Sigmoid colon (tissue), 7 donors: ENCODE data around the gene CNDP1. TPM values are rescaled to one million over a fixed set of nuclear protein-coding genes. Genes with fewer than 3 reads are reported as not detected.
A peak's percentile ranks its signal among the peaks of the same experiment; 100 is the strongest.

Source experiments
- DNase-seq: peaks from one replicate; pipeline ENCODE4 v3.0.0-alpha.2; 2019
- H3K27ac ChIP-seq, 4 donors: fragments of 200-600 bp; sonication (generic); one replicate each; pipeline ENCODE4 v1.5.1; 2016 to 2019; ENCODE audit warnings: mild to moderate bottlenecking in 1 of 4
- H3K27me3 ChIP-seq, 3 donors: fragments of 200-600 bp; sonication (generic); one replicate each; pipeline ENCODE4 v1.5.1; 2019; ENCODE audit warnings: mild to moderate bottlenecking in 1 of 3
- H3K36me3 ChIP-seq, 4 donors: fragments of 200-600 bp; sonication (generic); one replicate each; pipeline ENCODE4 v1.5.1; 2016 to 2019
- H3K4me1 ChIP-seq, 4 donors: fragments of 200-600 bp; sonication (generic); one replicate each; pipeline ENCODE4 v1.5.1; 2017 to 2019
- H3K4me3 ChIP-seq, 4 donors: fragments of 200-600 bp; sonication (generic); one replicate each; pipeline ENCODE4 v1.5.1; 2017 to 2019; ENCODE audit warnings: mild to moderate bottlenecking in 2 of 4, moderate library complexity in 1 of 4
- H3K9me3 ChIP-seq, 4 donors: fragments of 200-600 bp in 3 of 4; sonication (generic) in 3 of 4; one replicate each; pipeline versions ENCODE4 v1.5.1 to v1.6.1; 2013 to 2019
- EP300 ChIP-seq, 4 donors: sonication (generic); formaldehyde crosslinking; IDR thresholded peaks; one replicate each; pipeline ENCODE4 v1.6.1; 2017; ENCODE audit warnings: antibody characterized with exemption in 4 of 4
- POLR2A ChIP-seq, 2 donors: fragments of 450-650 bp; IDR thresholded peaks; one replicate each; pipeline ENCODE4 v1.6.1; 2016; ENCODE audit warnings: antibody characterized with exemption in 2 of 2, mild to moderate bottlenecking in 2 of 2, moderate library complexity in 2 of 2
- POLR2AphosphoS5 ChIP-seq, 4 donors: sonication (generic); formaldehyde crosslinking; IDR thresholded peaks; one replicate each; pipeline ENCODE4 v1.6.1; 2017; ENCODE audit warnings: antibody characterized with exemption in 4 of 4
- WGBS, 2 donors: extraction: QIAGEN DNeasy Blood & Tissue Kit; methylation state at CpG; one replicate each; pipeline ENCODE4 v1.1.7; 2013; 5-methylcytosine and 5-hydroxymethylcytosine counted together
- intact Hi-C: fragments of 100-400 bp; cut with DNase I; formaldehyde crosslinking; loops from one replicate; pipeline ENCODE4 v1.15.1; 2023
- polyA plus RNA-seq, 3 donors: library from polyadenylated mRNA; stranded (reverse); fragments of 200-250 nt; gene quantifications; one replicate each; pipeline ENCODE4 v1.2.3, GENCODE V29; 2013
- total RNA-seq, 4 donors: library from RNA; depleted of rRNA; stranded (reverse); fragments of >200 nt; gene quantifications; one replicate each; pipeline ENCODE4 v1.1.0, GENCODE V29; 2016
- TF ChIP-seq, protein P1 (sequence below), 4 experiments: fragments of 450-650 bp in 3 of 4; fragments of 200-600 bp in 1 of 4; IDR thresholded peaks; one replicate each; pipeline ENCODE4 v1.5.1; 2016 to 2019; ENCODE audit warnings: antibody characterized with exemption in 4 of 4, mild to moderate bottlenecking in 3 of 4, moderate library complexity in 2 of 4
- donor health status: healthy with polysubstance abuse.
- donor health status: Bipolar disorder and iron deficiency.
- donor health status: healthy.

The CNDP1 gene
- total and polyA plus RNA-seq, 7 donors, result 0.10 to 0.60 TPM; not detected in 5

DNA sequence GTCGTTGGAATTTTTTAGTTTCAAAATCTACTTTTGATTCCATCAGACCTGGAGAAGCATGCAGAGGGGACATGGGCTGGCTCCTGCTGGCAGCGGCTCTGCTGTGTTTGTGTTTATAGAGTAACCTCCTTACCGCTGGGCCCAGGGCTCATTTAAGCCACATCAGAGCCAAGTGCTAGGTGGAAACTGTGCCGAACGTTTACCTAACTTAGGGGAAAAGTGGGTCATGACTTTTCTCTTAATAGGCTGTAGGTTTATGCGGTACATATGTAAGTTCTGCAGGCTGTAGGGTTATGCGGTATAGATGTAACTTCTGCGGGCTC lies 20.5 kb upstream of the CNDP1 start:
- no peak overlapping the region for H3K4me3 ChIP-seq
- intact Hi-C loops, result no loop called here
- H3K4me1 ChIP-seq, result no peaks in the 10 kb centered on the region
- H3K27me3 ChIP-seq, result no peaks in the 10 kb centered on the region
- H3K36me3 ChIP-seq, result peaks cover 6 to 91% (median 70%) of the 10 kb centered on the region in 4 donors
- WGBS, 2 donors, result 85% methylated on average over 8 of the region's 8 CpGs
- H3K9me3 ChIP-seq, result no peaks in the 10 kb centered on the region
- peak; percentile 29 for DNase-seq
- H3K27ac ChIP-seq, result no peak overlapping the region
- TF ChIP-seq, protein P1, sequence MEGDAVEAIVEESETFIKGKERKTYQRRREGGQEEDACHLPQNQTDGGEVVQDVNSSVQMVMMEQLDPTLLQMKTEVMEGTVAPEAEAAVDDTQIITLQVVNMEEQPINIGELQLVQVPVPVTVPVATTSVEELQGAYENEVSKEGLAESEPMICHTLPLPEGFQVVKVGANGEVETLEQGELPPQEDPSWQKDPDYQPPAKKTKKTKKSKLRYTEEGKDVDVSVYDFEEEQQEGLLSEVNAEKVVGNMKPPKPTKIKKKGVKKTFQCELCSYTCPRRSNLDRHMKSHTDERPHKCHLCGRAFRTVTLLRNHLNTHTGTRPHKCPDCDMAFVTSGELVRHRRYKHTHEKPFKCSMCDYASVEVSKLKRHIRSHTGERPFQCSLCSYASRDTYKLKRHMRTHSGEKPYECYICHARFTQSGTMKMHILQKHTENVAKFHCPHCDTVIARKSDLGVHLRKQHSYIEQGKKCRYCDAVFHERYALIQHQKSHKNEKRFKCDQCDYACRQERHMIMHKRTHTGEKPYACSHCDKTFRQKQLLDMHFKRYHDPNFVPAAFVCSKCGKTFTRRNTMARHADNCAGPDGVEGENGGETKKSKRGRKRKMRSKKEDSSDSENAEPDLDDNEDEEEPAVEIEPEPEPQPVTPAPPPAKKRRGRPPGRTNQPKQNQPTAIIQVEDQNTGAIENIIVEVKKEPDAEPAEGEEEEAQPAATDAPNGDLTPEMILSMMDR (IDR thresholded peaks at IDR 0.05), result no peak
- TF ChIP-seq POLR2AphosphoS5 (IDR thresholded peaks at IDR 0.05) (no peak), EP300 (IDR thresholded peaks at IDR 0.05) (no peak), POLR2A (IDR thresholded peaks at IDR 0.05) (no peak)

- 92 to 94% methylated on average over 18 of the region's 18 CpGs for WGBS, 2 donors
- Histone ChIP-seq H3K27ac (no peak overlapping the region), H3K4me3 (no peak overlapping the region), H3K4me1 (no peaks in the 10 kb centered on the region), H3K9me3 (no peaks in the 10 kb centered on the region), H3K36me3 (peaks cover 6 to 91% (median 74%) of the 10 kb centered on the region in 4 donors), H3K27me3 (no peaks in the 10 kb centered on the region)
- DNase-seq, result peak; percentile 44
- intact Hi-C loops, result no loop called here
- TF ChIP-seq POLR2A (IDR thresholded peaks at IDR 0.05) (no peak), POLR2AphosphoS5 (IDR thresholded peaks at IDR 0.05) (no peak), EP300 (IDR thresholded peaks at IDR 0.05) (no peak)
- TF ChIP-seq, protein P1 (IDR thresholded peaks at IDR 0.05), result no peak
These were observed 19.3 kb upstream of the CNDP1 start for GRCh38 chr18:74514860-74515495.

DNA sequence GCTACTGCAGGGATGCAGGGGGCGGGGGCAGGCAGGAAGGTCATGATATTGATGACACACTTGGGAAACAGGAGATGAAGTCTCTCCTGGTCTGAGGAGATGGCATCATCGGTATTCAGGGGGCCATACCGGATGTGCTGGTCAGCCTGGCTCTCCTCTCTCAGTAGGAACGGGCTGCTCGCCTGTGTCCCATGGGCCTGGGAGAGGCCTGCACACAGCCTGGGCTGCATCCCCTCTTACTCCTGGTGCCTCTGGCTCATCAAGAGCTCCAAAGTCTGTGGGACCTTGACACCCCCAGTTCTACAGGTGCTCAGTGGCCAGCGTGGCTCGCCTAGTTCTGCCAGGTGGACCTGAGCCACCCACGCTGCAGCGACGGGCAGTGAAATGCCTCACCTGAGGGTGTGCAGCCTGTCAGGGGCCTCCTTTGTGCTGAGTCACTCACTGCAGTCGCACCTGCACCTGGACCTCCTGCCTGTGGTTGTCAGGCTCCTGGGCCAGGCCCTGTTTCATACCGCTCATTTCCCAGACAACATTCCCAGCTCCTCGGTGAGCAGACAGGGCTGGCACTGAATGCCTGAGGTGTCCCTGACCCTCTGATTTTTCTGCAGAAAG lies 18.6 kb upstream of the CNDP1 start:
- H3K36me3 ChIP-seq, result peaks cover 10 to 91% (median 75%) of the 10 kb centered on the region in 4 donors
- no peak overlapping the region for H3K4me3 ChIP-seq
- H3K9me3 ChIP-seq, result no peaks in the 10 kb centered on the region
- WGBS, 2 donors, result 93 to 95% methylated on average over 13 of the region's 13 CpGs
- no peaks in the 10 kb centered on the region for H3K27me3 ChIP-seq
- TF ChIP-seq EP300 (IDR thresholded peaks at IDR 0.05) (no peak), POLR2AphosphoS5 (IDR thresholded peaks at IDR 0.05) (no peak), POLR2A (IDR thresholded peaks at IDR 0.05) (no peak)
- TF ChIP-seq, protein P1 (IDR thresholded peaks at IDR 0.05), result no peak
- DNase-seq, result peak; percentile 28
- H3K27ac ChIP-seq, result no peak overlapping the region
- no peaks in the 10 kb centered on the region for H3K4me1 ChIP-seq
- intact Hi-C loops, result no loop called here

DNA sequence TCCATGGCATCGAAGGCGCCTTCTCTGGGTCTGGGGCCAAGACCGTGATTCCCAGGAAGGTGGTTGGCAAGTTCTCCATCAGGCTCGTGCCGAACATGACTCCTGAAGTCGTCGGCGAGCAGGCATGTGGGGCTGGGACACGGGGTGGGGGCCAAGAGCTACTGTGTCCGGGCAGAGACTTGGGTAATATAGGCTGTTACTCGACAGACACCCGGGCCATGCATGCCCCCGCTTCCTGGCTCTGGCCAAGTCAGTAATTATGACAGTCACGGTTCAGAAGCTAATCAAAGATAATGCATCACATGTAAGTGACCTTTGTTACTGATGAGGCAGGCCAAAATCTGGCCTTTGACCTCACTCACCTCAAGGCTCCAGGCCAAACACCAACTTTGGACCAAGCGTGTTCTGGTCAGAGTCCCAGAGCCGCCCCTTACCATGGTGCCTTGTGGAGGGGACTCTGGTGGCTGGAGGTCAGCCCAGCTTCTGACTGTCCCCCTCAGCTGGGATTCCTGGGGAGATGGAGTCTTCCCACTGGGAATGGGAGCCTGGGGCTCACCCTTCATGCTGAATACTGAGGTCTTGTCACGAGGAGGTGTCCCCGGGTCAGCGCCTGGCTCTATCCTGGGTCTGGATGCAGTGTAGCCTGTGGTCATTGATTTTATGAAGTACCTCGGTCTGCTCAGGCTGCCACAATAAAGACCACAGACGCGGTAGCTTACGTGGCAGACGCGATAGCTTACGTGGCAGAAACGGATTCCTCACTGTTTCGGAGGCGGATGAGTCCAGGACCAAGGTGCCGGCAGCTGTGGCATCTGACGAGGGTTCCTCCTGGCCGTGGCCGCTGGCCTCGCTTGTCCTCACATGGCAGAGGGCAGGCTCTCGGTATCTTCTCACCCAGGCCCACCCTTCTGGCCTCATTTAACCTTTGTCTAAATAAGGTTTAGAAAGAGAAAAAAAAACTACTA lies 17.7 kb upstream of the CNDP1 start:
- no peaks in the 10 kb centered on the region for H3K27me3 ChIP-seq
- no peaks in the 10 kb centered on the region for H3K4me1 ChIP-seq
- H3K36me3 ChIP-seq, result peaks cover 10 to 87% (median 69%) of the 10 kb centered on the region in 4 donors
- intact Hi-C loops, result no loop called here
- no peaks in the 10 kb centered on the region for H3K9me3 ChIP-seq
- no peak for DNase-seq
- no peak for TF ChIP-seq POLR2AphosphoS5 (IDR thresholded peaks at IDR 0.05)
- TF ChIP-seq, protein P1 (IDR thresholded peaks at IDR 0.05), result no peak
- WGBS, 2 donors, result 95 to 96% methylated on average over 35 of the region's 35 CpGs
- no peak overlapping the region for H3K27ac ChIP-seq
- no peak overlapping the region for H3K4me3 ChIP-seq
